GM18507 (cell line): ENCODE measurements around the gene LRRTM4.
"Not testable (repeated sequence)": the region's sequence is repeated elsewhere in the genome, so short reads cannot be mapped to it uniquely, and the experiment has no call there.

Experiments used
- DNase-seq: peaks from one replicate; pipeline ENCODE4 v3.0.0; 2011; ENCODE audit warnings: low read depth; ENCODE audit not compliant: insufficient read length; ENCODE audit errors: extremely low spot score
- FAIRE-seq: peaks from 2 replicates; lab custom pipeline; 2011; peaks lifted over from hg19 to GRCh38; lab: Jason Lieb, UNC

Gene LRRTM4

GRCh38 chr2:77102927-77103326 is 419.2 kb downstream of the LRRTM4 start:
- FAIRE-seq, result no peak

GRCh38 chr2:77101796-77102452 is 420.3 kb downstream of the LRRTM4 start:
- no peak for FAIRE-seq

More at GRCh38 chr2:77102927-77103326, 419.2 kb downstream of the LRRTM4 start:
- DNase-seq, result no peak

GRCh38 chr2:77099961-77100360 is 422.2 kb downstream of the LRRTM4 start:
- DNase-seq (no peak), FAIRE-seq (no peak)

More at GRCh38 chr2:77101796-77102452, 420.3 kb downstream of the LRRTM4 start:
- DNase-seq, result no peak

GRCh38 chr2:77095525-77095924 is 426.7 kb downstream of the LRRTM4 start:
- not testable (repeated sequence) for DNase-seq, FAIRE-seq

- DNase-seq (no peak), FAIRE-seq (no peak)
Observed at GRCh38 chr2:77095096-77095495, 427.1 kb downstream of the LRRTM4 start.

GRCh38 chr2:77088424-77088823 is 433.8 kb downstream of the LRRTM4 start:
- DNase-seq, FAIRE-seq: not testable (repeated sequence)

- FAIRE-seq (no peak), DNase-seq (no peak)
Observed at GRCh38 chr2:77087987-77088414, 434.2 kb downstream of the LRRTM4 start.

- FAIRE-seq (no peak), DNase-seq (no peak)
Observed at GRCh38 chr2:77086478-77086877, 435.7 kb downstream of the LRRTM4 start.

- DNase-seq, result no peak
- no peak for FAIRE-seq
Observed at GRCh38 chr2:77086051-77086450, 436.1 kb downstream of the LRRTM4 start.

- FAIRE-seq, result no peak
Observed at GRCh38 chr2:77085561-77085960, 436.6 kb downstream of the LRRTM4 start.

GRCh38 chr2:77081597-77081996 is 440.6 kb downstream of the LRRTM4 start:
- FAIRE-seq (no peak), DNase-seq (no peak)

More at GRCh38 chr2:77085561-77085960, 436.6 kb downstream of the LRRTM4 start:
- DNase-seq, result no peak

GRCh38 chr2:77064324-77064723 is 457.9 kb downstream of the LRRTM4 start:
- FAIRE-seq (no peak), DNase-seq (no peak)

GRCh38 chr2:77054938-77055337 is 467.2 kb downstream of the LRRTM4 start:
- FAIRE-seq (no peak), DNase-seq (no peak)

GRCh38 chr2:77046339-77046738 is 475.8 kb downstream of the LRRTM4 start:
- FAIRE-seq, result no peak

GRCh38 chr2:77045456-77045855 is 476.7 kb downstream of the LRRTM4 start:
- not testable (repeated sequence) for DNase-seq, FAIRE-seq

More at GRCh38 chr2:77046339-77046738, 475.8 kb downstream of the LRRTM4 start:
- DNase-seq, result no peak

- DNase-seq (no peak), FAIRE-seq (no peak)
Observed at GRCh38 chr2:77034445-77034844, 487.7 kb downstream of the LRRTM4 start.

- not testable (repeated sequence) for FAIRE-seq
Observed at GRCh38 chr2:77029237-77029636, 492.9 kb downstream of the LRRTM4 start.

GRCh38 chr2:77028032-77028600 is 494.1 kb downstream of the LRRTM4 start:
- no peak for DNase-seq
- FAIRE-seq, result no peak

More at GRCh38 chr2:77029237-77029636, 492.9 kb downstream of the LRRTM4 start:
- DNase-seq, result not testable (repeated sequence)

- DNase-seq (no peak), FAIRE-seq (no peak)
Observed at GRCh38 chr2:77025714-77026113, 496.5 kb downstream of the LRRTM4 start.

- no peak for DNase-seq
- no peak for FAIRE-seq
Observed at GRCh38 chr2:77021161-77021560, 501.0 kb downstream of the LRRTM4 start.

GRCh38 chr2:77018219-77018618 is 504.0 kb downstream of the LRRTM4 start:
- FAIRE-seq (no peak), DNase-seq (no peak)
